ENCODE results near the gene RAB6B.
A peak's percentile ranks its signal among the peaks of the same experiment; 100 is the strongest.

GRCh38 chr3:133865136-133865855, 30.4 kb downstream of the RAB6B start:
- TF ChIP-seq CTCF (IDR thresholded peaks at IDR 0.05; ENCODE audit: low read depth, low read length) = peak; percentile 12
- no peak for TF ChIP-seq POLR2A (IDR thresholded peaks at IDR 0.05; ENCODE audit: extremely low read depth, insufficient read length)
- no peak for TF ChIP-seq MAX (IDR thresholded peaks at IDR 0.05; ENCODE audit: low read depth, low read length)

Data from NB4 (cell line).